ENCODE results near the gene CATSPERD. TPM values are rescaled to one million over a fixed set of nuclear protein-coding genes. Genes with fewer than 3 reads are reported as not detected.

CATSPERD gene
- total and polyA plus RNA-seq, 2 of the 4 experiments (the other 2 are of a cell fraction), result not detected

DNA sequence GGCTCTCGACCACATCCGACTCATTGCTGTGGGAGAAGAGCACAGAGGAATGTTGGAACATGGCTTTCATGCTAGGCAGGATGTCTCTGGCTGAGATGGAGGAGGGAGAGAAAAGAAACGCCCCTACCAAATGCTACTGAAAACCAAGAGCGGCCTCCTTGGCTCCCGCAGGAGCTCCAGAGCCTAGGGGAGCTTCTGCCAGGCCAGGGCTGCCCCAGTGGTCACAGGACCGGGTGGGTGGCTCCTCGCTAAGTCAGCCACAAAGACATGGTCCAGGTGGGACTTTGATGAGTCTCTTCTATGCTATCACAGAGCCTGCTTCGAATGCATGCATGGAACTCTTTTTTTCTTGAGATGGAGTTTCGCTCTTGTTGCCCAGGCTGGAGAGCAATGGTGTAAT is 7.2 kb upstream of the CATSPERD start:
- Histone ChIP-seq H3K4ac (ENCODE audit: low read depth, low read length) (no peak overlapping the region), H4K91ac (ENCODE audit: insufficient read depth, low read depth, low read length) (no peak overlapping the region), H3K9ac (ENCODE audit: low read depth, low read length) (no peak overlapping the region), H3K4me2 (ENCODE audit: low read depth, low read length) (no peak overlapping the region), H3K36me3 (ENCODE audit: control insufficient read depth, insufficient read depth, low read length) (peaks cover 51% of the 10 kb centered on the region), H3K27ac (ENCODE audit: insufficient read depth, low read length) (no peak overlapping the region), H3K27me3 (ENCODE audit: control insufficient read depth, insufficient read depth, low read length) (no peaks in the 10 kb centered on the region), H3K18ac (ENCODE audit: low read depth, low read length) (no peak overlapping the region), H2AFZ (replicated peaks; ENCODE audit: low read length, poor library complexity) (no peak overlapping the region), H3K4me3 (ENCODE audit: insufficient read depth, low read depth, low read length) (no peak overlapping the region), H3K9me1 (ENCODE audit: insufficient read depth, low read length) (peaks cover 9% of the 10 kb centered on the region), H2AK5ac (ENCODE audit: low read depth, low read length) (no peak overlapping the region), H3K14ac (replicated peaks; ENCODE audit: low read depth, low read length) (no peak overlapping the region), H4K8ac (ENCODE audit: low read depth in 2 of 2, low read length in 2 of 2) (no peak overlapping the region), H3K79me1 (ENCODE audit: low read depth in 1 of 2, low read length in 2 of 2) (peaks cover 13 to 54% of the 10 kb centered on the region in 2 experiments), H4K20me1 (ENCODE audit: insufficient read depth, low read length) (peaks cover 53% of the 10 kb centered on the region), H3K9me3 (ENCODE audit: control insufficient read depth, insufficient read depth, low read length) (no peaks in the 10 kb centered on the region), H2BK20ac (ENCODE audit: low read depth, low read length) (no peak overlapping the region), H3K23ac (ENCODE audit: low read depth, low read length) (no peak overlapping the region), H4K5ac (ENCODE audit: low read depth, low read length) (no peak overlapping the region), H2AK9ac (replicated peaks; ENCODE audit: low read depth, low read length, poor library complexity) (no peak overlapping the region), H3K4me1 (ENCODE audit: control insufficient read depth, insufficient read depth, low read length) (peaks cover 4% of the 10 kb centered on the region), H2BK120ac (ENCODE audit: low read depth, low read length) (no peak overlapping the region), H2BK5ac (ENCODE audit: low read depth, low read length, poor library complexity, severe bottlenecking) (no peak overlapping the region), H2BK15ac (ENCODE audit: low read depth, low read length) (no peak overlapping the region), H3K56ac (ENCODE audit: extremely low read depth, insufficient read depth, low read length) (no peak overlapping the region)
- CTCF ChIA-PET, result no interaction called here
- POLR2A ChIA-PET (ENCODE audit: unreplicated experiment), result no interaction called here
- 100% methylated on average over 1 of the region's 9 CpGs; no CpG with 5 or more reads in 1 of the 2 experiments for WGBS, 2 experiments (ENCODE audit: extremely low coverage in 2 of 2, insufficient read length in 1 of 2)
- no TSS peak for BruUV-seq (replicated peaks)
- intact Hi-C loops (cut with micrococcal nuclease), result no loop called here
- no peak for DNase-seq
- dilution Hi-C loops (cut with HindIII; ENCODE audit: low sequenced_read_pairs, unreplicated experiment), result no loop called here
- in situ Hi-C loops (cut with MboI; ENCODE audit: low sequenced_read_pairs), result no loop called here
- TF ChIP-seq BHLHE40 (IDR thresholded peaks at IDR 0.05; ENCODE audit: low read depth, low read length) (no peak), NFE2L2 (IDR thresholded peaks at IDR 0.05; ENCODE audit: low read depth, low read length) (no peak), MAFK (IDR thresholded peaks at IDR 0.05; ENCODE audit: low read depth, low read length) (no peak), RAD21 (IDR thresholded peaks at IDR 0.05; ENCODE audit: low read length) (no peak), RCOR1 (IDR thresholded peaks at IDR 0.05; ENCODE audit: insufficient replicate concordance, low read length) (no peak), CEBPB (IDR thresholded peaks at IDR 0.05; ENCODE audit: low read depth, low read length) (no peak), MAZ (IDR thresholded peaks at IDR 0.05; ENCODE audit: borderline replicate concordance, low read depth, low read length) (no peak), MXI1 (IDR thresholded peaks at IDR 0.05; ENCODE audit: borderline replicate concordance, low read depth, low read length) (no peak)
- ATAC-seq (ENCODE audit: low read depth), result no peak
